ENCODE results near the gene ANKK1. TPM values are rescaled to one million over a fixed set of nuclear protein-coding genes. Genes with fewer than 3 reads are reported as not detected.

The ANKK1 gene
- total RNA-seq, 4 donors from 2014 or later, result 0.30 to 2.1 (median 1.7) TPM

- H3K27ac ChIP-seq, result no peak overlapping the region
- H3K4me1 ChIP-seq, result no peaks in the 10 kb centered on the region
- 49 to 51% methylated on average over 8 of the region's 8 CpGs for WGBS, 2 donors
- H3K9me3 ChIP-seq, result no peaks in the 10 kb centered on the region
- H3K36me3 ChIP-seq, result peaks cover 0 to 86% (median 11%) of the 10 kb centered on the region in 3 donors
- H3K4me3 ChIP-seq, result no peak overlapping the region
- TF ChIP-seq POLR2A (IDR thresholded peaks at IDR 0.05) (no peak), EP300 (IDR thresholded peaks at IDR 0.05) (no peak), CTCF (IDR thresholded peaks at IDR 0.05) (no peak)
- H3K27me3 ChIP-seq, result no peaks in the 10 kb centered on the region
- DNase-seq (ENCODE audit: low spot score in 2 of 2), result no peak
Measured at GRCh38 chr11:113345978-113346377, 41.6 kb upstream of the ANKK1 start.

GRCh38 chr11:113349528-113349927 lies 38.1 kb upstream of the ANKK1 start:
- Histone ChIP-seq H3K4me3 (no peak overlapping the region), H3K27me3 (no peaks in the 10 kb centered on the region), H3K27ac (no peak overlapping the region), H3K4me1 (no peaks in the 10 kb centered on the region), H3K9me3 (no peaks in the 10 kb centered on the region), H3K36me3 (peaks cover 0 to 84% (median 11%) of the 10 kb centered on the region in 3 donors)
- no peak for TF ChIP-seq POLR2A (IDR thresholded peaks at IDR 0.05)
- WGBS, 2 donors, result 94 to 96% methylated on average over 3 of the region's 3 CpGs
- no peak for DNase-seq (ENCODE audit: low spot score in 2 of 2)

GRCh38 chr11:113350336-113351067 lies 37.1 kb upstream of the ANKK1 start:
- TF ChIP-seq POLR2A (IDR thresholded peaks at IDR 0.05) (no peak), EP300 (IDR thresholded peaks at IDR 0.05) (no peak), CTCF (IDR thresholded peaks at IDR 0.05) (no peak)
- Histone ChIP-seq H3K4me1 (no peaks in the 10 kb centered on the region), H3K27ac (no peak overlapping the region), H3K27me3 (no peaks in the 10 kb centered on the region), H3K36me3 (peaks cover 0 to 86% (median 14%) of the 10 kb centered on the region in 3 donors), H3K9me3 (peaks cover 0 to 8% (median 0%) of the 10 kb centered on the region in 4 donors), H3K4me3 (no peak overlapping the region)
- DNase-seq (ENCODE audit: low spot score in 2 of 2), result no peak
- WGBS, 2 donors, result 79% methylated on average over 11 of the region's 11 CpGs

- H3K27me3 ChIP-seq, result no peaks in the 10 kb centered on the region
- H3K4me1 ChIP-seq, result no peaks in the 10 kb centered on the region
- no peak for DNase-seq (ENCODE audit: low spot score in 2 of 2)
- WGBS, 2 donors, result 76 to 84% methylated on average over 3 of the region's 3 CpGs
- H3K36me3 ChIP-seq, result peaks cover 0 to 86% (median 19%) of the 10 kb centered on the region in 3 donors
- H3K9me3 ChIP-seq, result peaks cover 0 to 14% (median 0%) of the 10 kb centered on the region in 4 donors
- H3K4me3 ChIP-seq, result no peak overlapping the region
- no peak overlapping the region for H3K27ac ChIP-seq
- no peak for TF ChIP-seq CTCF (IDR thresholded peaks at IDR 0.05)
- no peak for TF ChIP-seq POLR2A (IDR thresholded peaks at IDR 0.05)
- TF ChIP-seq EP300 (IDR thresholded peaks at IDR 0.05), result no peak
Measured at GRCh38 chr11:113351068-113351450, 36.5 kb upstream of the ANKK1 start.

- H3K27me3 ChIP-seq, result no peaks in the 10 kb centered on the region
- no peak overlapping the region for H3K4me3 ChIP-seq
- TF ChIP-seq EP300 (IDR thresholded peaks at IDR 0.05), result no peak
- no peak for TF ChIP-seq POLR2A (IDR thresholded peaks at IDR 0.05)
- no peak for TF ChIP-seq CTCF (IDR thresholded peaks at IDR 0.05)
- peaks cover 0 to 18% (median 1%) of the 10 kb centered on the region in 4 donors for H3K9me3 ChIP-seq
- no peak for DNase-seq (ENCODE audit: low spot score in 2 of 2)
- H3K4me1 ChIP-seq, result no peaks in the 10 kb centered on the region
- no peak overlapping the region for H3K27ac ChIP-seq
- 81 to 88% methylated on average over 4 of the region's 4 CpGs for WGBS, 2 donors
- peaks cover 0 to 86% (median 20%) of the 10 kb centered on the region in 3 donors for H3K36me3 ChIP-seq
Measured at GRCh38 chr11:113351480-113351879, 36.1 kb upstream of the ANKK1 start.
